Common myeloid progenitor, CD34-positive (primary cell): Measurements from ENCODE around the gene DNAJC15.

Experiments used
- CTCF ChIA-PET: fragments of 350-600 bp; sonication (Branson Sonifier 250); formaldehyde crosslinking; loops from one replicate; lab custom pipeline; 2021; ENCODE audit warnings: antibody characterized with exemption; lab: Charles Lee
- POLR2A ChIA-PET: fragments of 350-600 bp; sonication (Branson Sonifier 250); formaldehyde crosslinking; loops from one replicate; lab custom pipeline; 2021; ENCODE audit warnings: antibody characterized with exemption; lab: Charles Lee
- DNase-seq, 3 donors: peaks; one replicate each; pipeline versions ENCODE4 v3.0.0 to v3.0.0-alpha.2; 2013
- H3K27ac ChIP-seq, 2 experiments: 1 replicate in 1 of 2; 2 replicates in 1 of 2; pipeline ENCODE4 v1.7.0; 2013; ENCODE audit warnings: inconsistent platforms in 2 of 2, low read length in 2 of 2, mild to moderate bottlenecking in 2 of 2, low read depth in 1 of 2, moderate library complexity in 1 of 2; ENCODE audit not compliant: severe bottlenecking in 2 of 2, insufficient read depth in 1 of 2, poor library complexity in 1 of 2
- H3K27me3 ChIP-seq, 5 experiments: replicated peaks in 2 of 5; 1 replicate in 3 of 5; 2 replicates in 2 of 5; pipeline versions ENCODE4 v1.6.1 to v1.7.0; 2013; ENCODE audit warnings: low read length in 4 of 5, mild to moderate bottlenecking in 2 of 5, moderate library complexity in 2 of 5, inconsistent platforms in 1 of 5; ENCODE audit not compliant: insufficient read depth in 5 of 5, control insufficient read depth in 4 of 5
- H3K36me3 ChIP-seq, 4 experiments: 1 replicate in 2 of 4; 2 replicates in 2 of 4; pipeline versions ENCODE4 v1.6.1 to v1.7.0; 2013; ENCODE audit warnings: low read length in 3 of 4, control low read depth in 1 of 4, mild to moderate bottlenecking in 1 of 4; ENCODE audit not compliant: control insufficient read depth in 4 of 4, insufficient read depth in 4 of 4
- H3K4me1 ChIP-seq, 4 experiments: 1 replicate in 3 of 4; 2 replicates in 1 of 4; pipeline versions ENCODE4 v1.6.1 to v1.7.1; 2013; ENCODE audit warnings: low read length in 3 of 4, mild to moderate bottlenecking in 3 of 4, control low read depth in 1 of 4, inconsistent platforms in 1 of 4, moderate library complexity in 1 of 4; ENCODE audit not compliant: control insufficient read depth in 4 of 4, insufficient read depth in 4 of 4; ENCODE audit errors: control extremely low read depth in 1 of 4
- H3K4me3 ChIP-seq, 7 experiments: 1 replicate in 4 of 7; 2 replicates in 3 of 7; pipeline versions ENCODE4 v1.5.1 to v1.7.0; 2013; ENCODE audit warnings: mild to moderate bottlenecking in 7 of 7, low read length in 6 of 7, moderate library complexity in 6 of 7, inconsistent platforms in 2 of 7, low read depth in 2 of 7, control low read depth in 1 of 7; ENCODE audit not compliant: insufficient read depth in 4 of 7, control insufficient read depth in 1 of 7; ENCODE audit errors: extremely low read depth in 1 of 7
- H3K9me3 ChIP-seq, 5 experiments: 1 replicate in 4 of 5; 2 replicates in 1 of 5; pipeline versions ENCODE4 v1.6.1 to v1.7.1; 2013; ENCODE audit warnings: low read length in 4 of 5, mild to moderate bottlenecking in 2 of 5, inconsistent platforms in 1 of 5, low read depth in 1 of 5, moderate library complexity in 1 of 5; ENCODE audit not compliant: control insufficient read depth in 4 of 5, insufficient read depth in 2 of 5; ENCODE audit errors: control extremely low read depth in 1 of 5
- WGBS: methylation state at CpG from one replicate; pipeline ENCODE4 v1.1.5; 2013; ENCODE audit not compliant: insufficient coverage; 5-methylcytosine and 5-hydroxymethylcytosine counted together

The DNAJC15 gene

DNA sequence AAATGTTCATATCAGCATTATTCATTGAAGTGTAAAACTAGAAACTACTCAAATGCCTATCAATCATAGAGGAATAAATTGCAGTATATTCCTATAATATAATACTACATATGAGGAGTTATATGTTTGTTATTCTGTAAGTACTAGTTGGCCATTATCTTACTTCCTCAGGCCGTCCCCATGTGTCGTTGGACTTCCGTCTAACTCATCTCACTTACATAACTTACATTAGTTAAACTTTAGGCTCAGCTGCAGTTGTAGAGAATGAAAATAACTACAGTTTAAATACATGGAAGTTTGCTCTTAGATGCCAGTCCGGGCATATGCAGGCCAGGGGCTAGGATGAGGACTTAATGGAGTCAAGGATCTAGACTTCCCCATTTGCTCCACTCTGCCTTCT, 22.7 kb upstream of the DNAJC15 start:
- Histone ChIP-seq H3K27ac (peak overlapping the region in 1 of 2 experiments; percentile 56), H3K4me3 (no peak overlapping the region), H3K36me3 (no peaks in the 10 kb centered on the region), H3K27me3 (no peaks in the 10 kb centered on the region), H3K4me1 (peaks cover 2 to 10% (median 5%) of the 10 kb centered on the region in 4 experiments), H3K9me3 (no peaks in the 10 kb centered on the region)
- 8% methylated on average over 2 of the region's 4 CpGs for WGBS
- peak; percentile 69 to 94 (median 90) for DNase-seq
- CTCF ChIA-PET, result no interaction called here
- POLR2A ChIA-PET, result no interaction called here

DNA sequence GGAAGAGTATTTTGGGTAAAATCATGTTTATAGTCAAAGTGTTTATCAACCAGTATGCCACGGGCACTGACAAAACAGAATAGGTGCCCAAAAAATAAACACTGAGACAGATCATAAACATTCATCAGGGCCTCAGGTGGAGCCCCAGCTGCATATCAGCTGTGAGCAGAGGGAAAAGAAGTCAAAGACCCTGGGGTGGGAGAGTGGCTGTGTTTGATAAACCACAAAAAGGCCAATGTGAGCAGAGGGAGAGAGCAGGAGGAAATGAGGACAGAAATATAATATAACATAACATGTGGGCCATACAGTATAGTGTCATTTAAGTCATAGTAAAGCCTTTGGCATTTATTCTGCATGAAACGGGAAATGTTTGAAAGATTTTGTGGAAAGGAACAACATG, 21.4 kb upstream of the DNAJC15 start:
- peak in 1 of 3 donors; percentile 22 for DNase-seq
- Histone ChIP-seq H3K27me3 (no peaks in the 10 kb centered on the region), H3K9me3 (no peaks in the 10 kb centered on the region), H3K4me1 (peaks cover 2 to 10% (median 5%) of the 10 kb centered on the region in 4 experiments), H3K27ac (no peak overlapping the region), H3K4me3 (no peak overlapping the region), H3K36me3 (no peaks in the 10 kb centered on the region)
- CTCF ChIA-PET, result interaction anchor here (0.7 kb wide), 1 partner anchor 10 kb away, joined by 3 read pairs; the partner anchor contains the start of gene EPSTI1
- WGBS, result 80% methylated on average over 1 of the region's 2 CpGs
- POLR2A ChIA-PET, result no interaction called here

DNA sequence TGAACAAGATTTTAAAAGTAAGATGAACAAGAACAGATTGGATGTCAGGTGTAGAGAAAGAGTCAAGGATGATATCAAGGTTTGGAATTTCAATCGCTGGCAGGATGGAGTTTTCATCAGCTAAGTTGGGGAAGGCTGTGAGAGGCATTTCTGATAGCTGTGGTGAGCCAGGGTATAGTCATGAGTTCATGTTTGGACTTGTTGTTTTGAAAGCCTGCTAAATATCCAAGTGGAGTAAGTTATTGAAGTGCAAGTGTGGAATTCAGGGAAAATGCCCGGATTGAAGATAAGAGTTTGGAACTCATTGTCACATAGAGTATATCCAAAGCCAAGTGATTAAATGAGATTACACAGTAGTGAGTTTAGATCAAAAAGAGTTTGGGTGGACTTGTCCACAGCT, 20.4 kb upstream of the DNAJC15 start:
- peaks cover 2 to 10% (median 6%) of the 10 kb centered on the region in 4 experiments for H3K4me1 ChIP-seq
- H3K27ac ChIP-seq, result no peak overlapping the region
- DNase-seq, result no peak
- no peaks in the 10 kb centered on the region for H3K36me3 ChIP-seq
- no peaks in the 10 kb centered on the region for H3K9me3 ChIP-seq
- CTCF ChIA-PET, result interaction anchor here (1.2 kb wide), 1 partner anchor 20 kb away, joined by 8 read pairs; the partner anchor contains the start of gene DNAJC15
- WGBS, result 100% methylated on average over 1 of the region's 2 CpGs
- H3K4me3 ChIP-seq, result no peak overlapping the region
- POLR2A ChIA-PET, result no interaction called here
- H3K27me3 ChIP-seq, result no peaks in the 10 kb centered on the region

DNA sequence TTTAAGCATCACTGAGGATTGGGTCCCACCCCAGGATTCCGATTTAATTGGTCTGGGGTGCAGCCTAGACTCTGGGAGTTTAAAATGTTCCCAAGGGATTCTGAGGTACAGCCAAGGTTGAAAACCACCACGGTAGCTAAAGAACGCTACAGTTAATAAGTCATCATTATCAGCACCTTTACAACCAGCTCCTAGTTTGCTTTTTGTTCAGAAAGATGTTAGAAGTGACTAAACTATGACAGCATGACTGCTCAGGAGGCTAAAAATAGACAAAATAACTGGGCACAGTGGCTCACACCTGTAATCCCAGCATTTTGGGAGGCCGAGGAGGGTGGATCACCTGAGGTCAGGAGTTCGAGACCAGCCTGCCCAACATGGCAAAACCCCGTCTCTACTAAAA, 19.7 kb upstream of the DNAJC15 start:
- CTCF ChIA-PET, result interaction anchor here (1.2 kb wide), 1 partner anchor 19 kb away, joined by 8 read pairs; the partner anchor contains the start of gene DNAJC15
- POLR2A ChIA-PET, result no interaction called here
- no peaks in the 10 kb centered on the region for H3K27me3 ChIP-seq
- no peaks in the 10 kb centered on the region for H3K9me3 ChIP-seq
- 100% methylated on average over 4 of the region's 6 CpGs for WGBS
- H3K4me1 ChIP-seq, result peaks cover 2 to 10% (median 6%) of the 10 kb centered on the region in 4 experiments
- no peak overlapping the region for H3K4me3 ChIP-seq
- H3K36me3 ChIP-seq, result no peaks in the 10 kb centered on the region
- DNase-seq, result no peak
- H3K27ac ChIP-seq, result no peak overlapping the region

GRCh38 chr13:43005460-43006236, 17.7 kb upstream of the DNAJC15 start:
- ChIA-PET CTCF (interaction anchor here (0.6 to 1.2 kb wide), 3 partner anchors 9 to 61 kb away, joined by 3 to 4 read pairs (median 4); no protein-coding TSS in a partner anchor), POLR2A (interaction anchor here (0.7 kb wide), 1 partner anchor 21 kb away, joined by 6 read pairs; no protein-coding TSS in a partner anchor)
- no peaks in the 10 kb centered on the region for H3K36me3 ChIP-seq
- H3K4me3 ChIP-seq, result no peak overlapping the region
- no peak overlapping the region for H3K27ac ChIP-seq
- no peaks in the 10 kb centered on the region for H3K27me3 ChIP-seq
- H3K9me3 ChIP-seq, result no peaks in the 10 kb centered on the region
- WGBS, result no CpG with 5 or more reads among the region's 3 CpGs
- peaks cover 2 to 7% (median 6%) of the 10 kb centered on the region in 4 experiments for H3K4me1 ChIP-seq
- no peak for DNase-seq

DNA sequence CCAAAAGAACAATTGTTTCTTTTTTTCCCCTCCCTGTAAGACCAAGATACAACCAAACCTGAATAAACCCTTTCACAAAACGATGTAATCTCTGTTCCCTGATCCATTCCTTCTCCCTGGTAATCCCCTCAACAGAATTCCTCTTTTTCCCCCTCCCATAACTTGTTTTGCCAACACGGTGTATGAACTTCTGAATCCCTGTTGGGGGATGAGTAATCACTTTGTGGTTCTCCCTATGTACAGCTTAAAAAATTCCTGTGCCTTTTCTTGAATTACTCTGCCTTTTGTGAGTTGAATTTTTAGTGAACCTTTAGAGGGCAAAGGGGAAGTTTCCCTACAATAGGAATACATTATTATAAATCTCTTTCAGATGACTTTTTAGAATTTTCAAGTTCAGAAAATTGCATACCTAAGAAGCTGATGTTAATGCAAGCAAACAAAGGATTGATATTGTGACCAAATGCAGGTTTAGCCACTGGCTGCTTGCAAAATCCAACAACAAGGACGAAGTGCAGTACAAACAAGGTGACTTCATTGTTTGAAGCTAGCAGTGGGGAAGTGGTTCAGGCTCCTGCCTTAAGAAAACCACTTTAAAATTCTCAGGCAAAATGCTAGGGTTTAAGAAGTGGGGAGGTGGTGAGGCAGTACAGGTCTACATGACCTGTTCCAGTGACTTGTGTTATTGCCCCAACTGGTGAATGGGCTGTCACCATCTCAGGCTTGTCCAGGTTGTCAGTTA, 16.3 kb upstream of the DNAJC15 start:
- H3K27ac ChIP-seq, result no peak overlapping the region
- peaks cover 0 to 2% (median 0%) of the 10 kb centered on the region in 4 experiments for H3K4me1 ChIP-seq
- ChIA-PET POLR2A (no interaction called here), CTCF (interaction anchor here (0.6 to 1.0 kb wide), 2 partner anchors 9 to 777 kb away, joined by 3 to 4 read pairs; no protein-coding TSS in a partner anchor)
- H3K9me3 ChIP-seq, result no peaks in the 10 kb centered on the region
- 62% methylated on average over 2 of the region's 3 CpGs for whole genome bisulfite sequencing
- no peaks in the 10 kb centered on the region for H3K36me3 ChIP-seq
- DNase-seq, result peak in 2 of 3 donors; percentile 15 to 24
- H3K4me3 ChIP-seq, result no peak overlapping the region
- no peaks in the 10 kb centered on the region for H3K27me3 ChIP-seq
